ENCODE measurements around the gene MRM2.

DNA sequence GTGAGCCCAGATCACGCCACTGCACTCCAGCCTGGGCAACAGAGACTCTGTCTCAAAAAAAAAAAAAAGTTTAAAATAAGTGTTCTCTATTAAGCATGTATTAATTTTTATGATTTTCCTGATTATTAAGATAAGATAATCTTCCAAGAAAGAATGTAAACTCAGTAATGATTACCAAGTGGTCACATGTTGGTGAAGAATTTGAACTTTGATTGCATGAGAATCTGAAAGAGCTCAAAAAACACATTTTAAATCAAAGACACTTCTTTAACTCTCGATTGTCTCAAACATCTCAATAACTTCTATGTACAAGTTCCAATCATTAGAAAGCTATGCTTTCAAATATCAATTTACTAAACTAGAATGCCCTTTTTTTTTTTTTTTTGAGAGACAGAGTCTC lies 38.4 kb upstream of the MRM2 start:
- TF ChIP-seq SUZ12 (IDR thresholded peaks at IDR 0.05; ENCODE audit: extremely low read depth, insufficient read depth, insufficient read length), result no peak
- no peak for TF ChIP-seq YY1 (IDR thresholded peaks at IDR 0.05; ENCODE audit: insufficient read depth, insufficient read length)
- no peak for TF ChIP-seq ZNF274 (IDR thresholded peaks at IDR 0.05; ENCODE audit: low read depth, low read length)

All from NT2/D1 (cell line).